Hepatocyte (in vitro differentiated cells): ENCODE data around the gene P2RY2. TPM values are rescaled to one million over a fixed set of nuclear protein-coding genes. Genes with fewer than 3 reads are reported as not detected.
"Not testable (repeated sequence)": the region's sequence is repeated elsewhere in the genome, so short reads cannot be mapped to it uniquely, and the experiment has no call there.

Experiments
- DNase-seq: peaks from one replicate; pipeline ENCODE4 v3.0.0-alpha.2; 2016; ENCODE audit warnings: low spot score
- H2AFZ ChIP-seq: fragments of 200-600 bp; sonication (generic); 2 replicates; pipeline ENCODE4 v1.6.0; 2016; ENCODE audit warnings: antibody characterized with exemption, mild to moderate bottlenecking
- H3K27ac ChIP-seq: fragments of 200-600 bp; sonication (generic); 2 replicates; pipeline ENCODE4 v1.5.1; 2016; ENCODE audit warnings: mild to moderate bottlenecking
- H3K27me3 ChIP-seq: fragments of 200-600 bp; sonication (generic); 2 replicates; pipeline ENCODE4 v1.6.1; 2016
- H3K36me3 ChIP-seq: fragments of 200-600 bp; sonication (generic); replicated peaks from 2 replicates; pipeline ENCODE4 v1.5.1; 2016; ENCODE audit warnings: low read depth; ENCODE audit not compliant: insufficient read depth
- H3K4me1 ChIP-seq: fragments of 200-600 bp; sonication (generic); 2 replicates; pipeline ENCODE4 v1.5.1; 2016; ENCODE audit warnings: mild to moderate bottlenecking, moderate library complexity; ENCODE audit not compliant: insufficient read depth
- H3K4me2 ChIP-seq: fragments of 200-600 bp; sonication (generic); 2 replicates; pipeline ENCODE4 v1.6.0; 2016
- H3K4me3 ChIP-seq: fragments of 200-600 bp; sonication (generic); 2 replicates; pipeline ENCODE4 v1.5.1; 2016; ENCODE audit warnings: mild to moderate bottlenecking
- H3K79me2 ChIP-seq: fragments of 200-600 bp; sonication (generic); 2 replicates; pipeline ENCODE4 v1.6.0; 2017; ENCODE audit warnings: mild to moderate bottlenecking
- H3K9me2 ChIP-seq: fragments of 200-600 bp; sonication (generic); replicated peaks from 2 replicates; pipeline ENCODE4 v1.6.0; 2017; ENCODE audit warnings: mild to moderate bottlenecking; ENCODE audit not compliant: insufficient read depth
- H3K9me3 ChIP-seq: fragments of 200-600 bp; sonication (generic); 2 replicates; pipeline ENCODE4 v1.5.1; 2016; ENCODE audit warnings: low read depth, mild to moderate bottlenecking
- H4K20me1 ChIP-seq: fragments of 200-600 bp; sonication (generic); 2 replicates; pipeline ENCODE4 v1.6.0; 2016; ENCODE audit warnings: mild to moderate bottlenecking; ENCODE audit not compliant: insufficient read depth, poor library complexity, severe bottlenecking
- EZH2 ChIP-seq: fragments of 200-600 bp; sonication (generic); IDR thresholded peaks from 2 replicates; pipeline ENCODE4 v1.6.1; 2016; ENCODE audit warnings: antibody characterized with exemption, mild to moderate bottlenecking, borderline replicate concordance
- EZH2phosphoT487 ChIP-seq: fragments of 200-600 bp; sonication (generic); IDR thresholded peaks from one replicate; pipeline ENCODE4 v1.6.1; 2018; ENCODE audit warnings: antibody characterized with exemption, mild to moderate bottlenecking, low read depth, moderate library complexity; ENCODE audit not compliant: unreplicated experiment, severe bottlenecking
- WGBS: methylation state at CpG from one replicate; pipeline ENCODE4 v1.1.6; 2016; ENCODE audit warnings: low lambda C conversion rate; ENCODE audit errors: missing lambda C conversion rate; 5-methylcytosine and 5-hydroxymethylcytosine counted together
- polyA plus RNA-seq: library from polyadenylated mRNA; unstranded; fragments of >200 nt; fragmentation: Nextera tagmentation; extraction: Ambion mirVana; gene quantifications from 2 replicates; pipeline ENCODE4 v1.2.1, GENCODE V29; 2016
- total RNA-seq: library from RNA; depleted of rRNA; stranded (reverse); fragments of >200 nt; gene quantifications from 2 replicates; pipeline ENCODE4 v1.2.3, GENCODE V29; 2014
- TF ChIP-seq, protein P1 (sequence below): fragments of 200-600 bp; sonication (generic); IDR thresholded peaks from 2 replicates; pipeline ENCODE4 v1.5.1; 2016; ENCODE audit warnings: antibody characterized with exemption, mild to moderate bottlenecking; ENCODE audit not compliant: poor library complexity

Gene P2RY2
- total and polyA plus RNA-seq, 2 experiments from 2014 or later, result 2.5 to 6.3 TPM

DNA sequence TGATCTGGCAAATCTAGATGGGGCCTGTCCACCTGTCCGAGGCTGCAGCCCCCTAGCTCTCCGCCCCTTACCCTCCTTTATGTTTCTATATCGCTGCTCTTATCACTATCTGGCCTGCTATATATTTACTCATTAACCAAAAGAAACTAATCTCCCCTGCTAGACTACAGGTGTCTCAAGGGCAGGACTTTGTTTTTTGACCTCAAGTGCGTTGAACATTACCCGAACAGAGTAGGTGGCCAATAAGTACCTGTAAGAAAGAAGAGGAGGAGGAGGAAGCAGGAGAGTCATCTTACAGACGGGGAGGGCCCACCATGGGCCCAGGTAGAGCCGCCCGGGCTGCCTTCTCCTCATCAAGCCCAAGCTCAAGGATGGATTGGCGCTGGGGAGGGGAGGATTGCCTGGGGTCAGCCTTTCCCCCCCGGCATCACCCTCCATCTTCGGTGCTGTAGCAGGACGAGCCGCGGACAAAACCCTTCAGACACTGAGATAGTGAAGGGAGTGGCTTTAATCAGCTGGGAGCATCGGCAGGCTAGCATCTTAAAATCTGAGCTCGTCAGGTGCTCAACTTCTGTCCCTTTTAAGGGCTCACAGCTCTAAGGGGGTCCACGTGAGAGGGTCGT is 52.9 kb downstream of the P2RY2 start:
- Histone ChIP-seq H3K4me3 (no peak overlapping the region), H3K79me2 (peaks cover 4% of the 10 kb centered on the region), H3K27ac (peak overlapping the region; percentile 64), H3K9me3 (no peaks in the 10 kb centered on the region), H3K4me2 (peak overlapping the region; percentile 65), H2AFZ (no peak overlapping the region), H3K9me2 (no peaks in the 10 kb centered on the region), H3K36me3 (no peaks in the 10 kb centered on the region), H3K4me1 (peaks cover 44% of the 10 kb centered on the region), H4K20me1 (no peaks in the 10 kb centered on the region), H3K27me3 (peaks cover 6% of the 10 kb centered on the region)
- DNase-seq, result no peak
- no peak for TF ChIP-seq EZH2phosphoT487
- TF ChIP-seq, protein P1, sequence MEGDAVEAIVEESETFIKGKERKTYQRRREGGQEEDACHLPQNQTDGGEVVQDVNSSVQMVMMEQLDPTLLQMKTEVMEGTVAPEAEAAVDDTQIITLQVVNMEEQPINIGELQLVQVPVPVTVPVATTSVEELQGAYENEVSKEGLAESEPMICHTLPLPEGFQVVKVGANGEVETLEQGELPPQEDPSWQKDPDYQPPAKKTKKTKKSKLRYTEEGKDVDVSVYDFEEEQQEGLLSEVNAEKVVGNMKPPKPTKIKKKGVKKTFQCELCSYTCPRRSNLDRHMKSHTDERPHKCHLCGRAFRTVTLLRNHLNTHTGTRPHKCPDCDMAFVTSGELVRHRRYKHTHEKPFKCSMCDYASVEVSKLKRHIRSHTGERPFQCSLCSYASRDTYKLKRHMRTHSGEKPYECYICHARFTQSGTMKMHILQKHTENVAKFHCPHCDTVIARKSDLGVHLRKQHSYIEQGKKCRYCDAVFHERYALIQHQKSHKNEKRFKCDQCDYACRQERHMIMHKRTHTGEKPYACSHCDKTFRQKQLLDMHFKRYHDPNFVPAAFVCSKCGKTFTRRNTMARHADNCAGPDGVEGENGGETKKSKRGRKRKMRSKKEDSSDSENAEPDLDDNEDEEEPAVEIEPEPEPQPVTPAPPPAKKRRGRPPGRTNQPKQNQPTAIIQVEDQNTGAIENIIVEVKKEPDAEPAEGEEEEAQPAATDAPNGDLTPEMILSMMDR, result no peak
- no peak for TF ChIP-seq EZH2
- 27% methylated on average over 18 of the region's 18 CpGs for WGBS

DNA sequence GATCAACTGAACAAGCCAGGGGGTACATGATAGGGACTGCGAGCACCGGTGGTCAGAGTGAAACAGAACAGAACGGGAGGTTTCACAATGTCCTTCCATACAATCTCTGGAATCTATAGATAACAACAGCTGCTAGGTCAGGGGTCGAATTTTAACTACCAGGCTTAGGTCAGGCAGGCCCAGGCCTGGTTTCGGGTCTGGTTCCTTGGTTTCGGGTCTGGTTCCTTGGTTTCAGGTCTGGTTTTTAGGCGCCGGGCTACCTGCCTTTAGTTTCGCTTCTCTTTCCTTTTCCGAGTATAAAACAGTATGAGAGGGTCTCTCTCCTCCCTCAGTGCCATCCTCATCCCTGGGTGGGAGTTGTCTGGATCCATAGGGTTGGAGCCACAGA is 53.4 kb downstream of the P2RY2 start:
- not testable (repeated sequence) for H3K9me3 ChIP-seq, DNase-seq, H3K9me2 ChIP-seq, H4K20me1 ChIP-seq, H2AFZ ChIP-seq, H3K4me3 ChIP-seq, H3K27me3 ChIP-seq, H3K36me3 ChIP-seq, H3K79me2 ChIP-seq
- WGBS, result 48% methylated on average over 10 of the region's 10 CpGs
- Histone ChIP-seq H3K27ac (peak overlapping the region; percentile 64), H3K4me1 (peaks cover 44% of the 10 kb centered on the region), H3K4me2 (peak overlapping the region; percentile 65)

DNA sequence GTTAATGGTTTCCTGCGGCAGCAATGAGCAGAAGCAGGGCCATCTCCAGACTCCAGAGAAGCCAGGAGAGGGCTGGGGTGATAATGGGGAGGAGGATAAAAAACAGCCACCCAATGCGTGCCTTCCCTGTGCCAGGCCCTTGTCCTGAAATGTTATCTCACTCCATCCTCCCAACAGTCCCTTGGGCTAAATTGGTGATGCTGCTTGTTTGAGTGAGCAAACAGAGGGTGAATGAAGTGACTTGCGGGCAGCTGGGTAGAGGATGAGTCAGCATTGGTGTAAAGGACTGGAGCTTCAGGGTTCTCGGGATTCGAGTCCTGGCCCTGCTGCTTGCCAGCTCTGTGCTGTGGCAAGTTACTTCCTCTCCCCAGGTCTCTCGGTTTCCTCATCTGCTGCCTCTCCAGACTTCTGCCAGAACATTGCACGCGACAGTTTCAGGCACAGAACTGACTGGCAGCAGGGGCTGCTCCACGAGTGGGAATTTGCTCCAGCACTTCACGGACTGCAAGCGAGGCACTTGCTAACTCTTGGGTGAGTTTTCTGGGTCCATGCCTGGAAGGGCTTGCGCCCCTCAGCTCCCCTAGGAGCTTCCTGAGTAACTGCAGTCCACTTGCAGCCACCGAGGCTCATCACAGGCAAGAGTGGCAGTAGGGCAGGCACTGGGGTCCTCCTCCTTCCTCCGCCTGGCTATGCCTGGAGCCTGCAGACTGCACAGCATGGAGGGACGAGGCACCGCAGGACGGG is 54.0 kb downstream of the P2RY2 start, which contains the start of gene P2RY6:
P2RY6 (plus strand) TSS at position 403 of the 744 bp plus-strand sequence. CDS start 24,181 bp downstream, outside the sequence.
- peak within 1 kb of the TSS; percentile 65 for H3K4me2 ChIP-seq
- H3K9me2 ChIP-seq, result no peaks in the 10 kb centered on the region

More for the DNA sequence above, 54.0 kb downstream of the P2RY2 start, which contains the start of gene P2RY6:
- peaks cover 4% of the 10 kb centered on the region for H3K79me2 ChIP-seq
- peak; percentile 58 for DNase-seq
- H3K9me3 ChIP-seq, result no peaks in the 10 kb centered on the region
- no peak within 1 kb of the TSS for H2AFZ ChIP-seq
- TF ChIP-seq EZH2phosphoT487, result no peak
- TF ChIP-seq EZH2, result no peak
- TF ChIP-seq, protein P1, result no peak
- peaks cover 3% of the 10 kb centered on the region for H3K27me3 ChIP-seq
- WGBS, result 64% methylated on average over 17 of the region's 17 CpGs
- H4K20me1 ChIP-seq, result no peaks in the 10 kb centered on the region
- no peaks in the 10 kb centered on the region for H3K36me3 ChIP-seq
- H3K4me1 ChIP-seq, result peaks cover 44% of the 10 kb centered on the region
- peak within 1 kb of the TSS; percentile 64 for H3K27ac ChIP-seq
- no peak within 1 kb of the TSS for H3K4me3 ChIP-seq
